LHCN-M2 (cell line): ENCODE data around the gene MTFP1. TPM values are rescaled to one million over a fixed set of nuclear protein-coding genes. Genes with fewer than 3 reads are reported as not detected.
"Not testable (repeated sequence)": the region's sequence is repeated elsewhere in the genome, so short reads cannot be mapped to it uniquely, and the experiment has no call there.

Experiments used
- DNase-seq: peaks from one replicate; pipeline ENCODE4 v3.0.0-alpha.2; 2012; ENCODE audit warnings: low read depth
- total RNA-seq: library from RNA; depleted of rRNA; stranded (reverse); fragments of >200 nt; gene quantifications from 2 replicates; pipeline ENCODE4 v1.2.3, GENCODE V29; 2014; rRNA removed

The MTFP1 gene
- total RNA-seq, 1 experiment from 2014 or later, result 30.0 TPM

DNA sequence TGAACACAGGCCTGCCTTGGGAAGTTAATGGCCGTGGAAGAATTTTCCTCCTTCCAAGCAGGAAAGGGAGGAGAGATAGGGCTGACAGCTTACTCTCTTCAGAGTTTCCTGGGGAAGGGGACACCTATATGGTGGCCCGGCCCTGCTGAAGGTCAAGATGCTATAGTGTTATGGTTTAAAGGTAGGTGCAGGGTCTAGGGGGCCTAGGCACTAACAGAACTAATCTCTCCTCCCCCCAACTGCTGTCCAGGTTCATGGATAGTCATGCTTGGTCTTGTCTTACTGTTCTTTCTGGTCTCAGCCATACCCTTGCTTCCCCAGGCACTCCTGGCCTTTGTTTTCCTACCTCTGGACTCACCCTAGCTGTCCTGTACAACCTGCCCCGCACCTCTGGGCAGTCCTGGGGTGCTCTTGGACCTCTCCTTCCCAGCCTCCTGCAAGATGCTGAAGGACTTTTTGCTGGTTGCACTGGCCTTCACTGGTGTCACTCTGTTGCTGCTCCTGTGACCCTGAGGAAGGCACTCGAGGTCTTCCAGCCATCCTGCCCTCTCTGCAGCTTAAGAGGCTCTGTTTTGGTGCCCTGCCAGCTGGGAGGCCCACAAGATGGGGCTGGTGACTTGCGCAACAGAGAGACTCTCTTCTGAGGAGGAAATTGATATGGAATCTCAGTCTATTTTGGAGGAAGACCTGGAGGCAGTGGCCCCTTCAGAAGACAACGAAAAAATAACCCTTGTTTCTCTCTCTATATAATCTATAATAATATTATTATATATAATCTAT, 28.4 kb downstream of the MTFP1 start:
- no peak for DNase-seq

DNA sequence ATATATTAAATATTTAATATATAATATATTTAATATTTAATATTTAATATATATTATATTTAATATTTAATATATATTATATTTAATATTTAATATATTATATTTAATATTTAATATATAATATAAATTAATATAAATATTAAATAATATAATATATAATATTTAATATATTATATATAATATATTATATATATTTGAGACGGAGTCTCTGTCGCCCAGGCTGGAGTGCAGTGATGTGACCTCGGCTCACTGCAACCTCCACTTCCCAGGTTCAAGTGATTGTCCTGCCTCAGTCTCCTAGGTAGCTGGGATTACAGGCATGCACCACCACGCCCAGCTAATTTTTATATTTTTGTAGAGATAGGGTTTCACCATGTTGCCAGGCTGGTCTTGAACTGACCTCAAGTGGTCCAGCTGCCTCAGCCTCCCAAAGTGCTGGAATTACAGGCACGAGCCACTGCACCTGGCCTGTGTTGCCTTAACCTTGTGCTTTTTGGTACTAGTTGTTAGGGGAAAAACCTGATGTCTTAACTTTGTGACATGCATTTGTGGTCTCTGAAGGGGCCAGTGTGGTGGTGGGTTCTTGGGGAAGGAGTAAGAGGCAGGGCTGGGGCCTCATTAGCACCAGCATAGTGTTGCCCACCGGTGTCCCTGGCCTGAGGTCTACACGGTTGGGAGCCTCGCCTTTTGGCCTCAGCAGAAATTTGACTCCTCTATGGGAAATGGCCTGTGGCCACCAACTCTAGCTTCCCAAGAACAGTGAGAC, 29.7 kb downstream of the MTFP1 start:
- DNase-seq, result no peak

DNA sequence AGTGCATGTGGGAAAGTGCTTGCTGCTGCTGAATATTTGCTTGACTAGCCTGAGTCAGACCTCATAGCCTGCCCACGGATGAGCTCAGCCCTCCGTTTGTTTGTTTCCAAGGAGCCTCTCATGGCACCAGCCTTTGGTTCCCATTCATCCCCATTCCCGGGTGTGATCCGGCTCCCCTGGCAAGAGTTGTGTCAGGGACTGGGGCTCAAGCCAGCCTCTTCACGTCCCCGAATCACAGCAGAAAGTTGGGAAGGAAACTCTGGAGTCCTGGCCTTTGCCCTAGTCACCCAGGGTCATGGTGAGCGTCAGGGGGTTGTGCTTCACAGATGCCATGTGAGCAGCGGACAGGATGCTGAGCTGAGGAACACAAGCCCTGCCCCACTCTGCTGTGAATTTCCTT, 32.4 kb downstream of the MTFP1 start:
- no peak for DNase-seq

DNA sequence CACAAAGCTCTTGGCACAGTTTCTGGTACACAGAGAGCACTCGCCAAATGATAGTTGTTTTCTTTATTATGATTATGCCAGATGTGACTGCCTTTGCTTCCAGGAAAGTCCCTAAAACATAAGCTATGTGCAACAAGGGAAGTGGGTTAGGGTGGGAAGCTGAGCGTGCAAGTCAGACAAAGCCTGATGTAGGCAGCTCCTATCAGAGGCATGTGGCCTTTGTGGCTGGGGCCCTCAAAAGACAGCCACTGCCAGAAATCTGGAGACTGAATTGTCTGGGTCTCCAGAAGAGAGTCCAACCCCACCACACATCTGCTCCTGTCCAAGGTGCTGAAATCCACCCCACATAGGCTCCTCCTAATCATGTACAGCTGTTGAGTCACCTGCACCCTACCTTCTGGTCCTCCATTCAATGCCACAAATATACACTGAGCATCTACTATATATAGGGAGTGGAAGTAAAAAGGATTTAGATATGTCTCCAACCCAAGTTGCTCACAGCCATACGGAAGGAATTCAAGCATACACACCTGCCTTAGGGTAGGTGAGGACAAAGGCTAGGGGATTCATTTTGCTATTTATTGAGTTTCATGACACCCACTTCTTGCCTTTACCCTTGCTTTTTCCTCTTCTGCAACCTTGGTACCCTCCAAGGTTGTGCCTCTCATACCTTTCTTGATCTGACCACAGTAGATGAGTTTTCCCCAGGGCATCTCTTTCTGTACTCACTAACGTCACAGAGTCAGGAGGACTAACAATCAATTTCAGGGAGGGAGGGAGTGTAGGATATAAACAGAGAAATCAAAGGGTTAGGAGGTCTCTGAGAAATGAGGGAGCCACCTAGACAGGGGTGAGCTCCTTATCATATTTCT, 33.8 kb downstream of the MTFP1 start:
- DNase-seq, result peak; percentile 20

DNA sequence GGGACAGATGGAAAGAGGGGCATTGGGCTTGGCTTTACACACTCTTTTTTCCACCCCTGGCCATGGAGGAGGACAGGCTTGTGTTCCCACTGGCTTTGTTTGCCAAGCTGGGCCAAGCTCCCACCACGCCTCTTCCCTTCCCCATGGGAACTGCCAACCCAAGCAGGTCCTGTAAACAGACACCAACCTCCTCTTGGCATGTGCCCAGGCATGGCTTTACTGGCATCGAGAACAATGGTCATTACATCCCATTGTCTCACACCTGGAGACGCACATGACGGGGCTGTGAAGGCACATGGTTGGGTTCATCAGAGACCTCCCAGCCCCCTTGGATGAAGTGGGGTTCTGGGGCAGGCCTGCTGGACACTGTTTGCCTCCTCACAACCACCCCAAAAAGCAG, 34.6 kb downstream of the MTFP1 start:
- no peak for DNase-seq

DNA sequence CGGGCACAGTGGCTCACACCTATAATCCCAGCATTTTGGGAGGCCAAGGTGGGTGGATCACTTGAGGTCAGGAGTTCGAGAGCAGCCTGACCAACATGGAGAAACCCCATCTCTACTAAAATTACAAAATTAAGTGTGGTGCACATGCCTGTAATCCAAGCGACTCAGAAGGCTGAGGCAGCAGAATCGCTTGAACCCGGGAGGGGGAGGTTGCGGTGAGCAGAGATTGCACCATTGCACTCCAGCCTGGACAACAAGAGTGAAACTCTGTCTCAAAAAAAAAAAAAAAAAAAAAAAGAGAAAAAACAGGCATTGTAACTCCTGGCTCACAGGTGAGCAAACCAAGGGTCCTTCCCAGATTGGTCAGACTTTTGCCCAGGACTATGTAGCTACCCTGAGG, 35.0 kb downstream of the MTFP1 start:
- not testable (repeated sequence) for DNase-seq

DNA sequence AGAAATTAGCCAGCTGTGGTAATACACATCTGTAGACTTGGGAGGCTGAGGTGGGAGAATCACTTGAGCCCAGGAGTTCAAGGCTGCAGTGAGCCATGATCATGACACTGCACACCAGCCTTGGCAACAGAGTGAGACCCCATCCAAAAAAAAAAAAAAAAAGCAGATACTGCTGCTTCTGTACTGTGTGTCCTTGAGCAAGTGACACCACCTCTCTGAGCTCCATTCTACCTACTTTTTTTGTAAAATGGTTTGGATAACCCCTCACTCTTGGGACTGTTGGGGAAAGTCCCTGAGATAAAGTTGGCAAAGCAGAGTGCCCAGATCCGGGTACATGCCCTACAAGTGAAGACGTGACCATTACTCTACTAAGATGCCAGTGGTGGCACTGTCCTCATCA, 43.6 kb downstream of the MTFP1 start:
- no peak for DNase-seq

DNA sequence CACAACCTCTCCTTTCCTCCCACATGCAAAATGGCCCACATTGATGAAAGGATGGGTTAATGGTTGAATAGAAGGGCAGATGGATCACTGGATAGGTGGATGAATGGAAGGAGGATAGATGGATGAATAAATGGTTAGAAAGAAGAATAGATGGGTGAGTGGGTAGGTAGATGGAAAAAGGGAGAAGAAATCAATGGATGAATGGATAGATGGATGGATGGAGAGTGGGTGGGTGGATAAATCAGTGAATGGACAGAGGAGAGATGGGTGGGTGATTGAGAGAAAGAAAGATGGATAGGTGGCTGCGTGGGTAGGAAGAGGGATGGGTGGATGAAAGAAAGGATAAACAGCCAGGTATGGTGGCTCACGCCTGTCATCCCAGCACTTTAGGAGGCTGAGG, 45.1 kb downstream of the MTFP1 start:
- DNase-seq, result no peak

DNA sequence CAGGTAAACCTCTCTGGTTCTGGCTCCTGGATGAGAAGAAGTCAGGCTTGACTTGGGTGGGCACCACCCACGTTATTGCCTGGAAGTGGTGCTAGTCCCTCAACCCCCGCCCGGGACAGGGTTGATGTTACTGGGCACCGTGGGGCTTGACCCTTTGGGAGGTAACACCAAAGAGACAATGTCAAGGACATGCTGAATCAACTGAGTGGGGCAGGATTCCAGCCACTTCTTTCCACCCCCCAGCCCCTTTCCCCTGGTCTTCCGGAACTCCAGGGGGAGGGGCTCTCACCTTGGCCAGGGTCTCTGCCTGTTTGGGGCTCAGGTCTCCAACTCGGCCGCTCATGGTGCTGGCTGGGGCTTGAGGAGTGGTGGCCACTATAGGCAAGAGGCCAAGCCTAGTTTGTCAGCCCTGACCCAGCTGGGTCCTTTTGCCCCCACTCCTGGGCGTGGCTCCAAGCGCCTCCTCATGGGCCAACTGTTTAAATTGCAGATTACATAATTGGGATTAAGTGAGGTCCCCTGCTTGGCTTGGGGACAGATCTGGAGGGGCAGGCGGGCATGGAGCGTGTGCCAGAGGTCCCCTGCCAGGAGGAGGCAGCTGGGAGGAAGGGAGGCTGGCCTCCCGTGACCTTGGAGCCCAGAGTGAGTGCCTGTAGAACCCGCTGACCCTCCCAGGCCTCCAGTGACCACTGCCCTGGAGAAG, 46.2 kb downstream of the MTFP1 start, which contains the start of gene SEC14L3:
Gene SEC14L3 (minus strand): TSS at position 402 of the 703 bp plus-strand sequence. CDS start 59 bp downstream, at position 343.
- DNase-seq, result no peak

DNA sequence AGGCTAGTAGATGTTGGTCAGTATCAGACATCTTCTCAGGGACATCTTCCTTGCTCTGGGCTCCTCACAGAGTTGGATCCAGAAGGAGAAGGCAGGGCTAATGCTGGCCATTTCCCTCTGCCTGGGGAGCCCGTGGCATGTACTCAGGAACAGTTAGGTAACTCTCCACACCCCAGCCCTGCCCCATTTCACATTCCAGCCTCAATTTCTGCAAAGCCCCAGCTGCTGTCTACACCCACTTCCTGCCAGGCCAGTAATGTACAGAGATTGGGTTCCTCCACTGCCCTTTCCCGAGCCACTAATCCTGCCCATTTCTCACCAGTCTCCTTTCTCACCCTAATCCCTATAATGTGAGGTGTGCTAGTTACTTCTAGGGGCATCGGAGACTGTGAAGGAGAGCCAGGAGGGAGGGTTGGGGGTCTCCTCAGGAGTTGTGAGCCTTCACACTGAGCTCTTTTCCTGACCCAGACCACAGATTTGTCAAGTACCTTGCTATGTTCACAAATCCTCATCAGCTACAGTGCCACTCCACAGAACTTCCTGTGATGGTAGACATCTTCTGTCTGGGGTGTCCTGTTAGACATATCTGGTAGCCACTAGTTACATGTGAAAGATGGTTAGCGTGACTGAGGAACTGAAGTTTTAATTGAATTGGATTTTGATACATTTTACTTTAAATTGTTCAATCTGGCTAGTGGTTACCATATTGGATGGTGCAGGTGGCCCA, 47.6 kb downstream of the MTFP1 start:
- DNase-seq, result no peak

DNA sequence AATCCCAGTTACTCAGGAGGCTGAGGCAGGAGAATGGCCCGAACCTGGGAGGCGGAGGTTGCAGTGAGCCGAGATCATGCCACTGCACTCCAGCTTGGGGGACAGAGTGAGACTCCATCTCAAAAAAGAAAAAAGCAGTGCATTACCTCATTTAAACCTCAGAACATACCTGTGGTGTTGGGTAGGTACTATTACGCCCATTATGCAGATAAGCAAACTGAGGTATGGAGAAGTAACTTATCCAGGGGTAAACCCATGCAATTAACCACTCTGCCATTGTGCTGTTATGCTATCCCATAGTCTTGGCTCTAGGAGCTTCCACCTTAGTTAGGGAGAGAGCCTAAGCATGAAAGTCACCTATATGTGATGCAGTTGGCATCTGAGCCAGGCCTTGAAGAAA, 48.6 kb downstream of the MTFP1 start:
- no peak for DNase-seq

DNA sequence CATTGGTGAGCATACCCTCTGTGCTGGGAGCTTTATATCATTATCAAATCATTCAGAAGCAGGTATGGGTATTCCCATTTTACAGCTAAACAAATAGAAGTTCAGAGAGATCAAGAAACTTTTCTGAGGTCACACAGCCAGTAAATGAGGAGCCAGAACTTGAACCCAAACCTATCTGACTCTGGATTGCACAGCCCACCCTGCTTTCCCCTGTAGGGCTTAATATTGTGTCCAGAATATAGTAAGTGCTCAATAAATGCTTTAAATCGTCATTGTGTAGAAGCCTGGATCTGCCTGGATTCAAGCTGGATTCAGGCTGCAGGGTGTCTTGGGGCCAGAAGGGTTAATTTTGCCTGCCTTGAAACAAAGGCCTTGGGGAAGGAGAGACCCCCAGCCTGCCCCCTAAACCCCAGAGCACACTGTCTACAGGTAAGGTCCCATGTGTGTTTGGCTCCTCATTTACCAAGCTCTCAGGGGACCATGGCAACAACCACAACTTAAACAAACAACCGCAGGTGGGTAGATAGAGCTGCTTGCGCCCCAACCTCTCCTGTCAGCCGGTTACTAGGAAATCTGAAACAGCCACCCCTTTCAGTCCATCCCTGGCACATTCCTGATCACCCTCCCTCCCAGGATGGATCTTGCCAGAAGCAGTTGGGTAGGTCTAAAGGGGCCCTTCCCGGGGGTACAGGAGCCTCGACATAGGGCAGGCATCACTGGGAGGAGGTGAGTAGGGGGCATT, 49.3 kb downstream of the MTFP1 start:
- no peak for DNase-seq

Other genes starting within 250 kb of the MTFP1 start
- gene LIF, start 179.0 kb upstream of the MTFP1 start, total RNA-seq, result 23.1 and 23.3 TPM in 2 replicates
- not detected in 2 replicates for gene OSM, start 158.9 kb upstream of the MTFP1 start, total RNA-seq
- 8.7 and 19.1 TPM in 2 replicates for gene CASTOR1, start 136.3 kb upstream of the MTFP1 start, total RNA-seq
- 21.6 and 27.6 TPM in 2 replicates for gene TBC1D10A, start 98.8 kb upstream of the MTFP1 start, total RNA-seq
- gene SF3A1, start 68.9 kb upstream of the MTFP1 start, total RNA-seq, result 37.6 and 77.7 TPM in 2 replicates
- 2.6 and 3.2 TPM in 2 replicates for gene CCDC157, start 68.8 kb upstream of the MTFP1 start, total RNA-seq
- gene RNF215, start 38.4 kb upstream of the MTFP1 start, total RNA-seq, result 36.0 and 39.5 TPM in 2 replicates
- 34.8 and 40.8 TPM in 2 replicates for gene SEC14L2, start 28.8 kb upstream of the MTFP1 start, total RNA-seq
- not detected in 2 replicates for gene SEC14L3, start 46.2 kb downstream of the MTFP1 start, total RNA-seq
- gene SEC14L4, start 79.9 kb downstream of the MTFP1 start, total RNA-seq, result 0.13 TPM in 1 of 2 replicates, not detected in the other
- gene SEC14L6, start 121.0 kb downstream of the MTFP1 start, total RNA-seq, result not detected in 2 replicates
- gene GAL3ST1, start 148.9 kb downstream of the MTFP1 start, total RNA-seq, result not detected in 2 replicates
- gene PES1, start 166.1 kb downstream of the MTFP1 start, total RNA-seq, result 98.0 and 112 TPM in 2 replicates
- gene TCN2, start 181.4 kb downstream of the MTFP1 start, total RNA-seq, result 13.1 and 26.6 TPM in 2 replicates
- 40.2 and 42.6 TPM in 2 replicates for gene SLC35E4, start 210.0 kb downstream of the MTFP1 start, total RNA-seq
- 6.8 and 11.9 TPM in 2 replicates for gene DUSP18, start 242.1 kb downstream of the MTFP1 start, total RNA-seq